ENCODE measurements around the gene OR9Q2. TPM values are rescaled to one million over a fixed set of nuclear protein-coding genes. Genes with fewer than 3 reads are reported as not detected.

Gene OR9Q2
- total and polyA plus RNA-seq, 2 of the 8 experiments (the other 6 are each of a cell fraction or from before 2014, with no cell fraction given) = not detected

DNA sequence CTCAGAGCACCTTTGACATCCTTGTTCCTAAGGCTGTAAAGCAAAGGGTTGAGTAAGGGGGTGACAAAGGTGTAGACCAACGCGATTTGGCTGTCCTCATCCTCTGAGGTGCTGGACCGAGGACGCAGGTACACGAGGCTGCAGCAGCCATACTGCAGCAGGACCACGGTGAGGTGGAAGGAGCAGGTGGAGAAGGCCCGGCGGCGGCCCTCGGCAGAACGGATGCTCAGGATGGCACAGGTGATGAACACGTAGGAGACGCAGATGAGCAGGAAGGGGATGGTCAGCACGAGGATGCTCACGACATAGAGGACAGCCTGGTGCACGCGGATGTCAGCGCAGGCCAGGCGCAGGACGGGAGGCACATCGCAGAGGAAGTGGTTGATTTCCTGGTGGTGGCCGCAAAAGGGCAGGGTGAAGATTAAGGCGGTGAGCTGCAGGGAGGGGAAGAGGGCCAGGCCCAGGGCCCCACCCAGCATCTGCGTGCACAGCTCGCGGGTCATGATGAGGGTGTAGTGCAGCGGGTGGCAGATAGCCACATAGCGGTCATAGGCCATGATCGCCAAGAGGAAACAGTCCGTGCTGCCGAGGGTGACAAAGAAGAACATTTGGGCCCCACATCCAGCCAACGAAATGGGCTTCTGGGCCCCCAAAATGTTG is 39.2 kb downstream of the OR9Q2 start (continued):
- TF ChIP-seq RNF2 (IDR thresholded peaks at IDR 0.05; ENCODE audit: borderline replicate concordance, low read depth, low read length, missing control alignments, poor library complexity, severe bottlenecking) = no peak

Other genes starting within 250 kb of the OR9Q2 start
- not detected in 2 replicates for gene OR9Q1, start 165.2 kb upstream of the OR9Q2 start, total RNA-seq (2021; fragmentation: NEBNext Ultra II Directional; extraction: Animal tissue kit (Norgen Biotek cat#: 25700))
- gene OR9Q1, start 165.2 kb upstream of the OR9Q2 start, polyA plus RNA-seq (2011; rRNA removed) = not detected in 2 replicates
- gene OR6Q1, start 158.1 kb upstream of the OR9Q2 start, total RNA-seq (2021; fragmentation: NEBNext Ultra II Directional; extraction: Animal tissue kit (Norgen Biotek cat#: 25700)) = not detected in 2 replicates
- not detected in 2 replicates for gene OR6Q1, start 158.1 kb upstream of the OR9Q2 start, polyA plus RNA-seq (2011; rRNA removed)
- not detected in 2 replicates for gene OR9I1, start 63.5 kb upstream of the OR9Q2 start, total RNA-seq (2021; fragmentation: NEBNext Ultra II Directional; extraction: Animal tissue kit (Norgen Biotek cat#: 25700))
- not detected in 2 replicates for gene OR9I1, start 63.5 kb upstream of the OR9Q2 start, polyA plus RNA-seq (2011; rRNA removed)
- gene OR1S2, start 15.1 kb downstream of the OR9Q2 start, total RNA-seq (2021; fragmentation: NEBNext Ultra II Directional; extraction: Animal tissue kit (Norgen Biotek cat#: 25700)) = not detected in 2 replicates
- gene OR1S2, start 15.1 kb downstream of the OR9Q2 start, polyA plus RNA-seq (2011; rRNA removed) = not detected in 2 replicates
- gene OR1S1, start 23.6 kb downstream of the OR9Q2 start, total RNA-seq (2021; fragmentation: NEBNext Ultra II Directional; extraction: Animal tissue kit (Norgen Biotek cat#: 25700)) = not detected in 2 replicates
- not detected in 2 replicates for gene OR1S1, start 23.6 kb downstream of the OR9Q2 start, polyA plus RNA-seq (2011; rRNA removed)
- not detected in 2 replicates for gene OR10Q1, start 39.8 kb downstream of the OR9Q2 start, total RNA-seq (2021; fragmentation: NEBNext Ultra II Directional; extraction: Animal tissue kit (Norgen Biotek cat#: 25700))
- not detected in 2 replicates for gene OR10Q1, start 39.8 kb downstream of the OR9Q2 start, polyA plus RNA-seq (2011; rRNA removed)
- not detected in 2 replicates for gene OR10W1, start 79.2 kb downstream of the OR9Q2 start, total RNA-seq (2021; fragmentation: NEBNext Ultra II Directional; extraction: Animal tissue kit (Norgen Biotek cat#: 25700))
- not detected in 2 replicates for gene OR10W1, start 79.2 kb downstream of the OR9Q2 start, polyA plus RNA-seq (2011; rRNA removed)
- gene OR5B17, start 170.0 kb downstream of the OR9Q2 start, total RNA-seq (2021; fragmentation: NEBNext Ultra II Directional; extraction: Animal tissue kit (Norgen Biotek cat#: 25700)) = not detected in 2 replicates
- not detected in 2 replicates for gene OR5B17, start 170.0 kb downstream of the OR9Q2 start, polyA plus RNA-seq (2011; rRNA removed)
- gene OR5B3, start 217.8 kb downstream of the OR9Q2 start, total RNA-seq (2021; fragmentation: NEBNext Ultra II Directional; extraction: Animal tissue kit (Norgen Biotek cat#: 25700)) = not detected in 2 replicates
- gene OR5B3, start 217.8 kb downstream of the OR9Q2 start, polyA plus RNA-seq (2011; rRNA removed) = not detected in 2 replicates
- not detected in 2 replicates for gene OR5B2, start 239.1 kb downstream of the OR9Q2 start, total RNA-seq (2021; fragmentation: NEBNext Ultra II Directional; extraction: Animal tissue kit (Norgen Biotek cat#: 25700))
- 0.06 TPM in 2 replicates for gene OR5B2, start 239.1 kb downstream of the OR9Q2 start, polyA plus RNA-seq (2011; rRNA removed)